ENCODE results near the gene CFB. TPM values are rescaled to one million over a fixed set of nuclear protein-coding genes. Genes with fewer than 3 reads are reported as not detected.
"Not testable (repeated sequence)": the region's sequence is repeated elsewhere in the genome, so short reads cannot be mapped to it uniquely, and the experiment has no call there.

Gene CFB
- total RNA-seq, 3 donors from 2014 or later, result 36.3 to 177 (median 130) TPM

DNA sequence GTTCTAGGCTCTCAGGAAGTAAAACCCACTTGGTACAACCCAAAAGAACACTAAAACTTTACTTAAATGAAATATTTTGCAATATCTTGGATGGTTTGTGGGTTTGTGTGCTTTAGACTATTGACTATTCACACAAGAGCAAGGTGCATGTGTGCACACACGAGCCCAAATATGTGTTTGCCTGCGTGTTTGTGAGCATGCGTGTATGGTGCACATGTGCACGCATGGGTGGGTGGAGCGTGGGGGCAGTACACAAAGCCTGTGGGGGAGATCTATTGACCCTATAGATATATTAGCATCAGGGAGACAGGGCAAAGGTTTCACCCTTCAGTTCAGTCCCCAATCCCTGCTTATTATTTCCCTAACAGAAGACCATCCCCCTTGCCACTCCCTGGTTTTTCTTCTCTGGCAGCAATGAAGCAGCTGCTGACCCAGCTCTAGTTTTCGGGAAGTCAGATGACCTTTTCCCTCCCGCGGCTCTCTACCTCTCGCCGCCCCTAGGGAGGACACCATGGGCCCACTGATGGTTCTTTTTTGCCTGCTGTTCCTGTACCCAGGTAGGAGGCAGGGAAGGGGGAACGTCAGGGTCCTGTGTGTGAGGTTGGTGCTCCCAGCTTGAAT lies 18.5 kb upstream of the CFB start, which contains the start of gene C2:
TSS of gene C2 (plus strand) at position 476 of the 621 bp plus-strand sequence. CDS start at position 512, 36 bp downstream.
- peak within 1 kb of the TSS in 1 of 2 donors; percentile 43 for H3K27ac ChIP-seq
- H3K4me3 ChIP-seq, result peak within 1 kb of the TSS; percentile 26 to 54 (median 42)

DNA sequence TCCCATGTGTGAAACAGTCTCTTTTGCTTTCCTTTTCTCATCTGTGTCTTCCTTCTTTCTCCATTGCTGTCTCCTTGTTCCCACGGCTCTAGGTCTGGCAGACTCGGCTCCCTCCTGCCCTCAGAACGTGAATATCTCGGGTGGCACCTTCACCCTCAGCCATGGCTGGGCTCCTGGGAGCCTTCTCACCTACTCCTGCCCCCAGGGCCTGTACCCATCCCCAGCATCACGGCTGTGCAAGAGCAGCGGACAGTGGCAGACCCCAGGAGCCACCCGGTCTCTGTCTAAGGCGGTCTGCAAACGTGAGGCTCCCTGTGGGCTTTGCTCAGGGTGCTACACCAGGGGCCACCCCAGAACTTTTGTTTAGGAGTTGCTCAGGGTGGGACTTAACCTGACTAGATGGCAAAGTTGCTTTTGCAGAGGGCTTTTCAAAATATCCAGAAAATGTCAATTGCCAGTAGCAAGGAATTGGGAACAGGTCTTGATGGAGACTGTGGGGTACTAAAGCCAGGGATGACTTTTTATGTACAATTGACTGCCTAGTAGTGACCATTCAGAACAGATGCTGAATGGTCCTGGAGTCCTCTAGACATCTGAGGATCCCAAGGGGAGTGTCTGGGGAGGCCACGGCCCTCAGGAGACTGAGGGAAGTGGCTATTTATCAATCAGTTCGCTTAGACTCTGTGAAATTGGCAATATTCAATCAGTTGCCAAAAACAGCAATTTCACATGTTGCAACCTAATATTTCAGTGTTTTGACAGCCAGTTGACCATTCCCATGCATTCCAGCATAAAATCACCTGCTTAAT lies 17.8 kb upstream of the CFB start:
- no peaks in the 10 kb centered on the region for H3K9me3 ChIP-seq
- no peaks in the 10 kb centered on the region for H3K27me3 ChIP-seq
- H3K27ac ChIP-seq, result peak overlapping the region in 1 of 2 donors; percentile 43
- H3K4me3 ChIP-seq, result peak overlapping the region; percentile 26 to 54 (median 42)
- intact Hi-C loops (cut with DNase I; ENCODE audit: low total_unique reads), result no loop called here
- DNase-seq (ENCODE audit: low spot score in 2 of 2), result no peak
- no peaks in the 10 kb centered on the region for H3K36me3 ChIP-seq
- no peaks in the 10 kb centered on the region for H3K4me1 ChIP-seq
- TF ChIP-seq, protein P1, sequence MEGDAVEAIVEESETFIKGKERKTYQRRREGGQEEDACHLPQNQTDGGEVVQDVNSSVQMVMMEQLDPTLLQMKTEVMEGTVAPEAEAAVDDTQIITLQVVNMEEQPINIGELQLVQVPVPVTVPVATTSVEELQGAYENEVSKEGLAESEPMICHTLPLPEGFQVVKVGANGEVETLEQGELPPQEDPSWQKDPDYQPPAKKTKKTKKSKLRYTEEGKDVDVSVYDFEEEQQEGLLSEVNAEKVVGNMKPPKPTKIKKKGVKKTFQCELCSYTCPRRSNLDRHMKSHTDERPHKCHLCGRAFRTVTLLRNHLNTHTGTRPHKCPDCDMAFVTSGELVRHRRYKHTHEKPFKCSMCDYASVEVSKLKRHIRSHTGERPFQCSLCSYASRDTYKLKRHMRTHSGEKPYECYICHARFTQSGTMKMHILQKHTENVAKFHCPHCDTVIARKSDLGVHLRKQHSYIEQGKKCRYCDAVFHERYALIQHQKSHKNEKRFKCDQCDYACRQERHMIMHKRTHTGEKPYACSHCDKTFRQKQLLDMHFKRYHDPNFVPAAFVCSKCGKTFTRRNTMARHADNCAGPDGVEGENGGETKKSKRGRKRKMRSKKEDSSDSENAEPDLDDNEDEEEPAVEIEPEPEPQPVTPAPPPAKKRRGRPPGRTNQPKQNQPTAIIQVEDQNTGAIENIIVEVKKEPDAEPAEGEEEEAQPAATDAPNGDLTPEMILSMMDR (IDR thresholded peaks at IDR 0.05), result no peak
- TF ChIP-seq POLR2AphosphoS5 (IDR thresholded peaks at IDR 0.05) (no peak), POLR2A (IDR thresholded peaks at IDR 0.05) (no peak)

More for the DNA sequence above, 18.5 kb upstream of the CFB start, which contains the start of gene C2:
- H3K4me1 ChIP-seq, result no peaks in the 10 kb centered on the region
- no peaks in the 10 kb centered on the region for H3K36me3 ChIP-seq
- intact Hi-C loops (cut with DNase I; ENCODE audit: low total_unique reads), result no loop called here
- H3K27me3 ChIP-seq, result no peaks in the 10 kb centered on the region
- H3K9me3 ChIP-seq, result no peaks in the 10 kb centered on the region
- DNase-seq (ENCODE audit: low spot score in 2 of 2), result no peak
- TF ChIP-seq, protein P1 (IDR thresholded peaks at IDR 0.05), result no peak
- TF ChIP-seq POLR2AphosphoS5 (IDR thresholded peaks at IDR 0.05), result no peak
- no peak for TF ChIP-seq POLR2A (IDR thresholded peaks at IDR 0.05)

DNA sequence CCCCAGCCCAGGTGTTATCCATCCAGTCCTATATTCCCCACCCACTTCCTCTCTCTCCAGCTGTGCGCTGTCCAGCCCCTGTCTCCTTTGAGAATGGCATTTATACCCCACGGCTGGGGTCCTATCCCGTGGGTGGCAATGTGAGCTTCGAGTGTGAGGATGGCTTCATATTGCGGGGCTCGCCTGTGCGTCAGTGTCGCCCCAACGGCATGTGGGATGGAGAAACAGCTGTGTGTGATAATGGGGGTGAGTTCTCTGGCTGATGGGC lies 17.3 kb upstream of the CFB start:
- Histone ChIP-seq H3K4me3 (peak overlapping the region in 1 of 3 donors; percentile 54), H3K9me3 (no peaks in the 10 kb centered on the region), H3K4me1 (no peaks in the 10 kb centered on the region), H3K27ac (no peak overlapping the region), H3K36me3 (no peaks in the 10 kb centered on the region), H3K27me3 (no peaks in the 10 kb centered on the region)
- TF ChIP-seq, protein P1 (IDR thresholded peaks at IDR 0.05), result no peak
- TF ChIP-seq POLR2A (IDR thresholded peaks at IDR 0.05), result no peak
- no peak for TF ChIP-seq POLR2AphosphoS5 (IDR thresholded peaks at IDR 0.05)
- intact Hi-C loops (cut with DNase I; ENCODE audit: low total_unique reads), result no loop called here
- DNase-seq (ENCODE audit: low spot score in 2 of 2), result no peak

DNA sequence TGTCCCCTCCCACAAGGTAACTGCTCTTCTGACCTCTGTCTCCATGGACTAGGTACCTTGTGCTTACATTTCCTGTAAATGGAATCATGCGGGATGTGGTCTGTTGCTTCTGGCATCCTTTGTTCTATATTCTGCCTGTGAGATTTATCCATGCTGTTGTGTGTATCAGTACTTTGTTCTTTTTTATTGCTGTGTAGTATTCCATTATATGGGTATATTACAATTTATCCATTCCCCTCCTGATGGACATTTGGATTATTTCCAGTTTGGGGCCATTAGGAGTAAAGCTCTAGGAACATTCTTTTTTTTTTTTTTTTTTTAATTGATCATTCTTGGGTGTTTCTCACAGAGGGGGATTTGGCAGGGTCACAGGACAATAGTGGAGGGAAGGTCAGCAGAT lies 14.9 kb upstream of the CFB start:
- no peak overlapping the region for H3K27ac ChIP-seq
- intact Hi-C loops (cut with DNase I; ENCODE audit: low total_unique reads), result no loop called here

DNA sequence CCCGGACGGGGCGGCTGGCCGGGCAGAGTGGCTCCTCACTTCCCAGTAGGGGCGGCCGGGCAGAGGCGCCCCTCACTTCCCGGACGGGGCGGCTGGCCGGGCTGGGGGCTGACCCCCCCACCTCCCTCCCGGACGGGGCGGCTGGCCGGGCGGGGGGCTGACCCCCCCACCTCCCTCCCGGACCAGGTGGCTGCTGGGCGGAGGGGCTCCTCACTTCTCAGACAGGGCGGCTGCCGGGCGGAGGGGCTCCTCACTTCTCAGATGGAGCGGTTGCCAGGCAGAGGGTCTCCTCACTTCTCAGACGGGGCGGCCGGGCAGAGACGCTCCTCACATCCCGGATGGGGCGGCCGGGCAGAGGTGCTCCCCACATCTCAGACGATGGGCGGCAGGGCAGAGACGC lies 13.8 kb upstream of the CFB start:
- H3K4me3 ChIP-seq; DNase-seq (ENCODE audit: low spot score in 2 of 2); intact Hi-C loops (cut with DNase I; ENCODE audit: low total_unique reads): not testable (repeated sequence)

More for the DNA sequence above, 14.9 kb upstream of the CFB start:
- no peak for DNase-seq (ENCODE audit: low spot score in 2 of 2)
- H3K4me1 ChIP-seq, result no peaks in the 10 kb centered on the region
- H3K27me3 ChIP-seq, result no peaks in the 10 kb centered on the region
- H3K4me3 ChIP-seq, result no peak overlapping the region
- H3K36me3 ChIP-seq, result no peaks in the 10 kb centered on the region
- TF ChIP-seq POLR2A (IDR thresholded peaks at IDR 0.05) (no peak), POLR2AphosphoS5 (IDR thresholded peaks at IDR 0.05) (no peak)
- TF ChIP-seq, protein P1 (IDR thresholded peaks at IDR 0.05), result no peak
- H3K9me3 ChIP-seq, result no peaks in the 10 kb centered on the region

More for the DNA sequence above, 13.8 kb upstream of the CFB start:
- H3K36me3 ChIP-seq, H3K27me3 ChIP-seq, H3K27ac ChIP-seq, H3K4me1 ChIP-seq, H3K9me3 ChIP-seq: not testable (repeated sequence)
